Astrocyte (in vitro differentiated cells and primary cell): ENCODE measurements around the gene TATDN2. TPM values are rescaled to one million over a fixed set of nuclear protein-coding genes. Genes with fewer than 3 reads are reported as not detected.

ENCODE experiments used
- DNase-seq: peaks from one replicate; pipeline ENCODE4 v3.0.0-alpha.2; 2010; ENCODE audit warnings: low read depth
- FAIRE-seq: peaks from 2 replicates; lab custom pipeline; 2011; peaks lifted over from hg19 to GRCh38; lab: Jason Lieb, UNC
- H2AFZ ChIP-seq: 2 replicates; pipeline ENCODE4 v1.6.0; 2012; ENCODE audit warnings: low read depth, low read length, inconsistent platforms
- H3K27ac ChIP-seq: 2 replicates; pipeline ENCODE4 v1.5.1; 2011; ENCODE audit warnings: low read depth, low read length, inconsistent platforms
- H3K27me3 ChIP-seq: 2 replicates; pipeline ENCODE4 v1.6.0; 2011; ENCODE audit warnings: low read length, inconsistent platforms; ENCODE audit not compliant: insufficient read depth
- H3K36me3 ChIP-seq: 2 replicates; pipeline ENCODE4 v1.5.1; 2011; ENCODE audit warnings: low read length, inconsistent platforms; ENCODE audit not compliant: insufficient read depth
- H3K4me1 ChIP-seq: 2 replicates; pipeline ENCODE4 v1.5.1; 2011; ENCODE audit warnings: low read length, inconsistent platforms; ENCODE audit not compliant: insufficient read depth
- H3K4me2 ChIP-seq: 2 replicates; pipeline ENCODE4 v1.6.0; 2012; ENCODE audit warnings: low read length, inconsistent platforms
- H3K4me3 ChIP-seq: 2 replicates; pipeline ENCODE4 v1.5.1; 2011; ENCODE audit warnings: low read depth, mild to moderate bottlenecking, low read length, inconsistent platforms; ENCODE audit not compliant: insufficient read depth
- H3K79me2 ChIP-seq: 2 replicates; pipeline ENCODE4 v1.6.0; 2012; ENCODE audit warnings: mild to moderate bottlenecking, low read length, inconsistent platforms; ENCODE audit not compliant: insufficient read depth
- H3K9ac ChIP-seq: 2 replicates; pipeline ENCODE4 v1.6.0; 2012; ENCODE audit warnings: mild to moderate bottlenecking, low read length, inconsistent platforms
- H3K9me3 ChIP-seq: 2 replicates; pipeline ENCODE4 v1.5.1; 2012; ENCODE audit warnings: low read depth, mild to moderate bottlenecking, low read length, inconsistent platforms; ENCODE audit not compliant: insufficient read depth
- H4K20me1 ChIP-seq: 2 replicates; pipeline ENCODE4 v1.6.0; 2012; ENCODE audit warnings: low read length, inconsistent platforms; ENCODE audit not compliant: insufficient read depth
- H3K27ac Mint-ChIP-seq: one replicate; pipeline ENCODE4 v1.8.0; 2021; ENCODE audit warnings: mild to moderate bottlenecking, mixed read lengths; ENCODE audit not compliant: unreplicated experiment
- H3K27me3 Mint-ChIP-seq: one replicate; pipeline ENCODE4 v1.8.0; 2021; ENCODE audit warnings: low read depth, mixed read lengths; ENCODE audit not compliant: unreplicated experiment
- H3K36me3 Mint-ChIP-seq: one replicate; pipeline ENCODE4 v1.8.0; 2021; ENCODE audit warnings: low read depth, mixed read lengths; ENCODE audit not compliant: unreplicated experiment
- H3K4me1 Mint-ChIP-seq: one replicate; pipeline ENCODE4 v1.8.0; 2021; ENCODE audit warnings: low read depth, mixed read lengths; ENCODE audit not compliant: unreplicated experiment
- H3K4me3 Mint-ChIP-seq: one replicate; pipeline ENCODE4 v1.8.0; 2021; ENCODE audit warnings: mild to moderate bottlenecking, moderate library complexity, mixed read lengths; ENCODE audit not compliant: unreplicated experiment
- H3K9me3 Mint-ChIP-seq: one replicate; pipeline ENCODE4 v1.8.0; 2021; ENCODE audit warnings: mild to moderate bottlenecking, mixed read lengths; ENCODE audit not compliant: unreplicated experiment
- EZH2 ChIP-seq: IDR thresholded peaks from 2 replicates; pipeline ENCODE4 v1.6.1; 2012; ENCODE audit warnings: mild to moderate bottlenecking, low read length, inconsistent platforms; ENCODE audit not compliant: insufficient read depth
- total RNA-seq: library from RNA; stranded (reverse); gene quantifications from 2 replicates; pipeline ENCODE4 v1.2.1, GENCODE V29; 2021
- TF ChIP-seq, protein P1 (sequence below): IDR thresholded peaks from 2 replicates; pipeline ENCODE4 v1.5.1; 2011; ENCODE audit warnings: low read depth, mild to moderate bottlenecking, inconsistent platforms, low read length, moderate library complexity; ENCODE audit not compliant: insufficient read depth

TATDN2 gene
- total RNA-seq, 1 donor from 2014 or later, result 29.5 TPM

GRCh38 chr3:10213156-10213792, 35.0 kb upstream of the TATDN2 start:
- Histone ChIP-seq H3K27me3 (no peaks in the 10 kb centered on the region), H3K36me3 (no peaks in the 10 kb centered on the region), H2AFZ (no peak overlapping the region), H3K4me1 (no peaks in the 10 kb centered on the region), H3K79me2 (no peaks in the 10 kb centered on the region), H4K20me1 (no peaks in the 10 kb centered on the region), H3K4me3 (no peak overlapping the region), H3K4me2 (no peak overlapping the region), H3K27ac (no peak overlapping the region), H3K9me3 (peaks cover 3% of the 10 kb centered on the region), H3K9ac (no peak overlapping the region)
- Mint-ChIP-seq H3K27me3 (no peaks in the 10 kb centered on the region), H3K27ac (no peak overlapping the region), H3K4me1 (no peaks in the 10 kb centered on the region), H3K36me3 (peaks cover 15% of the 10 kb centered on the region), H3K4me3 (no peak overlapping the region), H3K9me3 (peaks cover 12% of the 10 kb centered on the region)
- FAIRE-seq (no peak), DNase-seq (peak; percentile 46)
- TF ChIP-seq, protein P1, sequence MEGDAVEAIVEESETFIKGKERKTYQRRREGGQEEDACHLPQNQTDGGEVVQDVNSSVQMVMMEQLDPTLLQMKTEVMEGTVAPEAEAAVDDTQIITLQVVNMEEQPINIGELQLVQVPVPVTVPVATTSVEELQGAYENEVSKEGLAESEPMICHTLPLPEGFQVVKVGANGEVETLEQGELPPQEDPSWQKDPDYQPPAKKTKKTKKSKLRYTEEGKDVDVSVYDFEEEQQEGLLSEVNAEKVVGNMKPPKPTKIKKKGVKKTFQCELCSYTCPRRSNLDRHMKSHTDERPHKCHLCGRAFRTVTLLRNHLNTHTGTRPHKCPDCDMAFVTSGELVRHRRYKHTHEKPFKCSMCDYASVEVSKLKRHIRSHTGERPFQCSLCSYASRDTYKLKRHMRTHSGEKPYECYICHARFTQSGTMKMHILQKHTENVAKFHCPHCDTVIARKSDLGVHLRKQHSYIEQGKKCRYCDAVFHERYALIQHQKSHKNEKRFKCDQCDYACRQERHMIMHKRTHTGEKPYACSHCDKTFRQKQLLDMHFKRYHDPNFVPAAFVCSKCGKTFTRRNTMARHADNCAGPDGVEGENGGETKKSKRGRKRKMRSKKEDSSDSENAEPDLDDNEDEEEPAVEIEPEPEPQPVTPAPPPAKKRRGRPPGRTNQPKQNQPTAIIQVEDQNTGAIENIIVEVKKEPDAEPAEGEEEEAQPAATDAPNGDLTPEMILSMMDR, result no peak
- TF ChIP-seq EZH2, result no peak

DNA sequence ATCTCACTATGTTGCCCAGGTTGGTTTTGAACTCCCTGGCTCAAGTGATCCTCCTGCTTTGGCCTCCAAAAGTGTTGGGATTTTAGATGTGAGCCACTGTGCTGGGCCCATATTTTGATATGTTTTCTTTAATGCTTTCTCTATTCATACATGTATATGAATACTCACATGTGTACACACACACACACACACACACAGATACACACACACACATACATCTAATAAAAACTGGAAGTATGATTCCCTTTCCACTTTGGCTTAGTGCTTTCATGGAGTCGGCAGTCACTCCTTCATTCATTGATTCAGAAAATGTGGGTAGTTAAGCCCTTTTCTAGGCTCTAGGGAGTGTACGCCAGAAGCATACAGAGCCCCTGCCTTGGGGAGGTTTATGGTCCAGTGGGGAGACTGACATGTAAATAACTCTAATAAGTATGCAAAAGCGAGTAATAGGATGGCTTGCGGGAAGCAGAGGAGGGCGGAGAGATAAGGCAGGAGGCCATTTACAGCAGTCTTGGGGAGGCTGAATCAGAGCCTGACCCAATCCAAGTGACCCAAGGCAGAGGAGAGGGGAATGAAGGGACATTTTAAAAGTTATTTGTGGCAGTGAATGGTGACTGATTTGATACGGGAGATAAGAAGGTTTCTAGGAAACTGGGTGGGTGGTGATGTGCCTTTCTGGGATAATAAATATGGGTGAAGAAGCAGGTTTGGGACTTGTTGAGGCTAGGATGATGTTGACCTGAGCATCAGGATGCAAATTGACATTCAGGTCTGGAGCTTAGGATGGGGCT, 32.5 kb upstream of the TATDN2 start:
- Mint-ChIP-seq H3K36me3 (peaks cover 14% of the 10 kb centered on the region), H3K27ac (no peak overlapping the region), H3K4me3 (no peak overlapping the region), H3K4me1 (peaks cover under 1% of the 10 kb centered on the region), H3K9me3 (peaks cover 12% of the 10 kb centered on the region), H3K27me3 (no peaks in the 10 kb centered on the region)
- Histone ChIP-seq H3K79me2 (no peaks in the 10 kb centered on the region), H3K9ac (no peak overlapping the region), H3K9me3 (peaks cover 3% of the 10 kb centered on the region), H2AFZ (no peak overlapping the region), H4K20me1 (no peaks in the 10 kb centered on the region), H3K4me1 (peaks cover 2% of the 10 kb centered on the region), H3K4me2 (no peak overlapping the region), H3K36me3 (no peaks in the 10 kb centered on the region), H3K27ac (no peak overlapping the region), H3K27me3 (no peaks in the 10 kb centered on the region), H3K4me3 (no peak overlapping the region)
- FAIRE-seq (no peak), DNase-seq (no peak)
- TF ChIP-seq EZH2, result no peak
- TF ChIP-seq, protein P1, result no peak
